T-cell (primary cell): ENCODE data around the gene SCNN1B. TPM values are rescaled to one million over a fixed set of nuclear protein-coding genes. Genes with fewer than 3 reads are reported as not detected.

ENCODE experiments used
- ATAC-seq, 4 experiments: fragments of 200-7000 bp in 3 of 4; fragments of 150-1000 bp in 1 of 4; cut with Tn5 transposase; replicated peaks in 1 of 4; 1 replicate in 3 of 4; 2 replicates in 1 of 4; pipeline ENCODE4 v1.10.0; 2021; ENCODE audit warnings: moderate library complexity in 3 of 4, mild to moderate bottlenecking in 2 of 4, moderate number of reproducible peaks in 1 of 4
- CTCF ChIA-PET, 2 donors: fragments of 300-600 bp; sonication (Branson Sonifier 250); formaldehyde crosslinking; loops; one replicate each; lab custom pipeline; 2022; ENCODE audit warnings: antibody characterized with exemption in 2 of 2; lab: Charles Lee
- POLR2A ChIA-PET, 2 donors: fragments of 300-600 bp; sonication (Branson Sonifier 250); formaldehyde crosslinking; loops; one replicate each; lab custom pipeline; 2022; ENCODE audit warnings: antibody characterized with exemption in 2 of 2; lab: Charles Lee
- DNase-seq, 35 experiments: peaks; one replicate each; pipeline versions ENCODE4 v3.0.0 to v3.0.0-alpha.2; 2013 to 2023
- H3K27ac ChIP-seq: one replicate; pipeline ENCODE4 v1.5.1; 2013; ENCODE audit warnings: low read length
- H3K27me3 ChIP-seq, 2 experiments: replicated peaks in 1 of 2; 1 replicate in 1 of 2; 2 replicates in 1 of 2; pipeline versions ENCODE4 v1.6.1 to v1.7.0; 2013; ENCODE audit warnings: low read length in 1 of 2, mixed read lengths in 1 of 2; ENCODE audit not compliant: control insufficient read depth in 2 of 2, insufficient read depth in 2 of 2; ENCODE audit errors: extremely low read depth in 1 of 2
- H3K36me3 ChIP-seq, 2 donors: 1 replicate in 1 of 2; 2 replicates in 1 of 2; pipeline versions ENCODE4 v1.6.1 to v1.7.0; 2013; ENCODE audit warnings: low read length in 1 of 2; ENCODE audit not compliant: control insufficient read depth in 2 of 2, insufficient read depth in 1 of 2; ENCODE audit errors: extremely low read depth in 1 of 2
- H3K4me1 ChIP-seq, 2 experiments: 1 replicate in 1 of 2; 2 replicates in 1 of 2; pipeline versions ENCODE4 v1.6.1 to v1.7.0; 2013; ENCODE audit warnings: low read length in 2 of 2, mixed read lengths in 1 of 2; ENCODE audit not compliant: insufficient read depth in 2 of 2, control insufficient read depth in 1 of 2; ENCODE audit errors: extremely low read depth in 1 of 2
- H3K4me3 ChIP-seq, 2 donors: 1 replicate in 1 of 2; 2 replicates in 1 of 2; pipeline versions ENCODE4 v1.5.1 to v1.7.0; 2013; ENCODE audit warnings: mild to moderate bottlenecking in 2 of 2, low read length in 1 of 2, moderate library complexity in 1 of 2; ENCODE audit not compliant: control insufficient read depth in 1 of 2; ENCODE audit errors: extremely low read depth in 1 of 2
- H3K9me3 ChIP-seq: 2 replicates; pipeline ENCODE4 v1.7.0; 2013
- H3K27ac Mint-ChIP-seq, 2 donors: one replicate each; pipeline ENCODE4 v1.8.0; 2020 to 2021; ENCODE audit warnings: mild to moderate bottlenecking in 2 of 2, mixed read lengths in 2 of 2
- H3K27me3 Mint-ChIP-seq, 2 donors: one replicate each; pipeline ENCODE4 v1.8.0; 2021 to 2022; ENCODE audit warnings: mixed read lengths in 2 of 2
- H3K36me3 Mint-ChIP-seq: one replicate; pipeline ENCODE4 v1.8.0; 2021; ENCODE audit warnings: mixed read lengths
- H3K4me1 Mint-ChIP-seq, 3 donors: one replicate each; pipeline ENCODE4 v1.8.0; 2020 to 2022; ENCODE audit warnings: mixed read lengths in 3 of 3, mild to moderate bottlenecking in 1 of 3
- H3K4me3 Mint-ChIP-seq, 3 donors: one replicate each; pipeline ENCODE4 v1.8.0; 2020 to 2022; ENCODE audit warnings: mild to moderate bottlenecking in 3 of 3, mixed read lengths in 3 of 3, moderate library complexity in 3 of 3
- H3K9me3 Mint-ChIP-seq, 3 donors: one replicate each; pipeline ENCODE4 v1.8.0; 2020 to 2022; ENCODE audit warnings: mixed read lengths in 3 of 3
- WGBS: methylation state at CpG from one replicate; pipeline ENCODE4 v1.1.5; 2013; ENCODE audit warnings: missing lambda C conversion rate; ENCODE audit not compliant: insufficient coverage; 5-methylcytosine and 5-hydroxymethylcytosine counted together
- total RNA-seq, 35 experiments: library from RNA in 6 of 35; stranded (reverse) in 6 of 35; fragments of 120-200 nt in 1 of 35; gene quantifications; one replicate each; pipeline versions ENCODE4 v1.2.1 to v1.2.4 and lab custom pipeline; 2013 to 2026

SCNN1B gene
- total RNA-seq, 5 donors from 2014 or later (not counting 1 experiment from before 2014, with no cell fraction given): not detected

GRCh38 chr16:23303685-23304084 is 1.6 kb downstream of the SCNN1B start:
- H3K9me3 ChIP-seq: no peaks in the 10 kb centered on the region
- Mint-ChIP-seq H3K9me3 (no peaks in the 10 kb centered on the region), H3K27ac (no peak overlapping the region), H3K4me1 (peaks cover 0 to 4% (median 3%) of the 10 kb centered on the region in 3 donors), H3K4me3 (no peak overlapping the region), H3K36me3 (no peaks in the 10 kb centered on the region), H3K27me3 (peaks cover 26 to 37% of the 10 kb centered on the region in 2 donors)
- ChIA-PET CTCF (no interaction called here), POLR2A (no interaction called here)
- no peak for ATAC-seq
- H3K27ac ChIP-seq: no peak overlapping the region
- H3K27me3 ChIP-seq: peaks cover 8 to 28% of the 10 kb centered on the region in 2 experiments
- H3K36me3 ChIP-seq: no peaks in the 10 kb centered on the region
- H3K4me3 ChIP-seq: no peak overlapping the region
- H3K4me1 ChIP-seq: no peaks in the 10 kb centered on the region
- no CpG with 5 or more reads among the region's 7 CpGs for WGBS
- no peak for DNase-seq

- H3K4me1 Mint-ChIP-seq: peaks cover 0 to 4% (median 3%) of the 10 kb centered on the region in 3 donors
- no peak overlapping the region for H3K27ac Mint-ChIP-seq
- no peaks in the 10 kb centered on the region for H3K4me1 ChIP-seq
- H3K36me3 ChIP-seq: no peaks in the 10 kb centered on the region
- H3K4me3 Mint-ChIP-seq: no peak overlapping the region
- H3K27me3 Mint-ChIP-seq: peaks cover 23 to 33% of the 10 kb centered on the region in 2 donors
- H3K9me3 Mint-ChIP-seq: no peaks in the 10 kb centered on the region
- H3K27me3 ChIP-seq: peaks cover 8 to 28% of the 10 kb centered on the region in 2 experiments
- H3K27ac ChIP-seq: no peak overlapping the region
- H3K4me3 ChIP-seq: no peak overlapping the region
- H3K36me3 Mint-ChIP-seq: no peaks in the 10 kb centered on the region
- ChIA-PET CTCF (no interaction called here), POLR2A (no interaction called here)
- no peak for DNase-seq
- no peak for ATAC-seq
- no CpG with 5 or more reads among the region's 2 CpGs for WGBS
- no peaks in the 10 kb centered on the region for H3K9me3 ChIP-seq
Observed at GRCh38 chr16:23304620-23305019, 2.5 kb downstream of the SCNN1B start.

- H3K36me3 ChIP-seq: no peaks in the 10 kb centered on the region
- ChIA-PET POLR2A (interaction anchor here in 1 of 2 donors (0.6 kb wide), 1 partner anchor 154 kb away, joined by 3 read pairs; no protein-coding TSS in a partner anchor), CTCF (no interaction called here)
- H3K9me3 ChIP-seq: no peaks in the 10 kb centered on the region
- no peak overlapping the region for H3K4me3 ChIP-seq
- H3K27ac Mint-ChIP-seq: no peak overlapping the region
- H3K4me1 Mint-ChIP-seq: peaks cover 0 to 4% (median 1%) of the 10 kb centered on the region in 3 donors
- H3K36me3 Mint-ChIP-seq: no peaks in the 10 kb centered on the region
- no peak for DNase-seq
- 72% methylated on average over 5 of the region's 7 CpGs for WGBS
- peaks cover 14 to 24% of the 10 kb centered on the region in 2 donors for H3K27me3 Mint-ChIP-seq
- no peak for ATAC-seq
- H3K27ac ChIP-seq: no peak overlapping the region
- peaks cover 0 to 5% (median 4%) of the 10 kb centered on the region in 3 donors for H3K9me3 Mint-ChIP-seq
- H3K27me3 ChIP-seq: peaks cover 7 to 23% of the 10 kb centered on the region in 2 experiments
- H3K4me1 ChIP-seq: no peaks in the 10 kb centered on the region
- H3K4me3 Mint-ChIP-seq: no peak overlapping the region
Observed at GRCh38 chr16:23306199-23307100, 4.3 kb downstream of the SCNN1B start.

- H3K36me3 ChIP-seq: no peaks in the 10 kb centered on the region
- Mint-ChIP-seq H3K36me3 (no peaks in the 10 kb centered on the region), H3K27me3 (peaks cover 2 to 8% of the 10 kb centered on the region in 2 donors), H3K27ac (no peak overlapping the region), H3K4me3 (no peak overlapping the region), H3K4me1 (no peaks in the 10 kb centered on the region), H3K9me3 (peaks cover 0 to 5% (median 4%) of the 10 kb centered on the region in 3 donors)
- H3K9me3 ChIP-seq: no peaks in the 10 kb centered on the region
- ChIA-PET POLR2A (no interaction called here), CTCF (interaction anchor here in 1 of 2 donors (0.6 kb wide), 1 partner anchor 23 kb away, joined by 4 read pairs; no protein-coding TSS in a partner anchor)
- ATAC-seq: no peak
- no peak for DNase-seq
- H3K27ac ChIP-seq: no peak overlapping the region
- H3K4me3 ChIP-seq: no peak overlapping the region
- H3K4me1 ChIP-seq: no peaks in the 10 kb centered on the region
- peaks cover 0 to 3% of the 10 kb centered on the region in 2 experiments for H3K27me3 ChIP-seq
Observed at GRCh38 chr16:23310217-23310616, 8.1 kb downstream of the SCNN1B start.

- H3K36me3 Mint-ChIP-seq: no peaks in the 10 kb centered on the region
- no peak overlapping the region for H3K27ac Mint-ChIP-seq
- Histone ChIP-seq H3K27ac (no peak overlapping the region), H3K4me1 (no peaks in the 10 kb centered on the region), H3K9me3 (no peaks in the 10 kb centered on the region), H3K36me3 (no peaks in the 10 kb centered on the region), H3K4me3 (no peak overlapping the region), H3K27me3 (peaks cover 0 to 3% of the 10 kb centered on the region in 2 experiments)
- H3K4me1 Mint-ChIP-seq: no peaks in the 10 kb centered on the region
- 89% methylated on average over 5 of the region's 5 CpGs for WGBS
- no peak for DNase-seq
- ChIA-PET POLR2A (no interaction called here), CTCF (no interaction called here)
- peaks cover 0 to 5% (median 4%) of the 10 kb centered on the region in 3 donors for H3K9me3 Mint-ChIP-seq
- no peak for ATAC-seq
- H3K4me3 Mint-ChIP-seq: no peak overlapping the region
- H3K27me3 Mint-ChIP-seq: peaks cover 2 to 8% of the 10 kb centered on the region in 2 donors
Observed at GRCh38 chr16:23310744-23311143, 8.6 kb downstream of the SCNN1B start.

GRCh38 chr16:23316232-23316631 is 14.1 kb downstream of the SCNN1B start:
- Histone ChIP-seq H3K4me3 (no peak overlapping the region), H3K9me3 (no peaks in the 10 kb centered on the region), H3K27ac (no peak overlapping the region), H3K4me1 (no peaks in the 10 kb centered on the region), H3K27me3 (peaks cover 0 to 7% of the 10 kb centered on the region in 2 experiments), H3K36me3 (no peaks in the 10 kb centered on the region)
- ATAC-seq (no peak), DNase-seq (no peak)
- Mint-ChIP-seq H3K27me3 (peaks cover 2 to 3% of the 10 kb centered on the region in 2 donors), H3K4me1 (no peaks in the 10 kb centered on the region), H3K36me3 (no peaks in the 10 kb centered on the region), H3K9me3 (no peaks in the 10 kb centered on the region), H3K27ac (no peak overlapping the region), H3K4me3 (no peak overlapping the region)
- ChIA-PET POLR2A (no interaction called here), CTCF (no interaction called here)
- WGBS: 96% methylated on average over 2 of the region's 2 CpGs
